Lung (tissue), 12 donors: ENCODE results near the gene PPP6C. TPM values are rescaled to one million over a fixed set of nuclear protein-coding genes. Genes with fewer than 3 reads are reported as not detected.

Experiments
- ATAC-seq: fragments of 200-7000 bp; cut with Tn5 transposase; one replicate; pipeline ENCODE4 v1.9.1; 2020; ENCODE audit warnings: moderate number of reproducible peaks; ENCODE audit not compliant: insufficient read depth, low FRiP score
- DNase-seq, 3 donors: peaks; one replicate each; pipeline ENCODE4 v3.0.0-alpha.2; 2013 to 2017
- H3K27ac ChIP-seq, 2 donors: one replicate each; pipeline ENCODE4 v1.5.1; 2013; ENCODE audit warnings: mild to moderate bottlenecking in 2 of 2, moderate library complexity in 2 of 2, control low read depth in 1 of 2, inconsistent platforms in 1 of 2, low read depth in 1 of 2, low read length in 1 of 2
- H3K27me3 ChIP-seq, 3 donors: one replicate each; pipeline ENCODE4 v1.5.1; 2013; ENCODE audit warnings: low read length in 2 of 3; ENCODE audit not compliant: control insufficient read depth in 3 of 3, insufficient read depth in 3 of 3
- H3K36me3 ChIP-seq, 4 donors: one replicate each; pipeline ENCODE4 v1.5.1; 2013; ENCODE audit warnings: low read length in 4 of 4, mild to moderate bottlenecking in 1 of 4, moderate library complexity in 1 of 4; ENCODE audit not compliant: control insufficient read depth in 4 of 4, insufficient read depth in 4 of 4
- H3K4me1 ChIP-seq, 5 donors: one replicate each; pipeline ENCODE4 v1.5.1; 2013; ENCODE audit warnings: low read length in 5 of 5, mild to moderate bottlenecking in 2 of 5, moderate library complexity in 1 of 5; ENCODE audit not compliant: control insufficient read depth in 5 of 5, insufficient read depth in 5 of 5
- H3K4me3 ChIP-seq: one replicate; pipeline ENCODE4 v1.5.1; 2013; ENCODE audit warnings: mild to moderate bottlenecking, control low read depth, moderate library complexity
- H3K9ac ChIP-seq, 2 donors: one replicate each; pipeline ENCODE4 v1.5.1; 2013; ENCODE audit warnings: low read length in 2 of 2, control low read depth in 1 of 2; ENCODE audit not compliant: insufficient read depth in 1 of 2
- H3K9me3 ChIP-seq, 4 donors: one replicate each; pipeline ENCODE4 v1.5.1; 2013; ENCODE audit warnings: low read length in 3 of 4, mild to moderate bottlenecking in 1 of 4, moderate library complexity in 1 of 4; ENCODE audit not compliant: control insufficient read depth in 4 of 4, insufficient read depth in 3 of 4
- WGBS, 2 donors: extraction: QIAGEN DNeasy Blood & Tissue Kit; methylation state at CpG; one replicate each; pipeline ENCODE4 v1.1.7; 2013; 5-methylcytosine and 5-hydroxymethylcytosine counted together
- polyA plus RNA-seq, 2 donors: library from polyadenylated mRNA; stranded (reverse); fragments of 200-250 nt; gene quantifications; one replicate each; pipeline ENCODE4 v1.2.1, GENCODE V29; 2013
- total RNA-seq, 2 donors: library from RNA; depleted of rRNA in 1 of 2; stranded (reverse); fragments of >200 nt in 1 of 2; gene quantifications; one replicate each; pipeline ENCODE4 v1.2.1, GENCODE V29; 2014 to 2021
- TF ChIP-seq, protein P1 (sequence below): IDR thresholded peaks from 2 replicates; pipeline ENCODE4 v1.5.1; 2012; ENCODE audit warnings: mild to moderate bottlenecking; ENCODE audit errors: control extremely low read depth, extremely low read depth
- donor health status: control.
- donor health status: control.
- donor health status: Bipolar disorder and iron deficiency.
- donor health status: healthy.
- donor health status: DM: yes; HTN: yes; CAD: no.

PPP6C gene
- total and polyA plus RNA-seq, 4 donors, result 20.8 to 37.0 (median 25.4) TPM

DNA sequence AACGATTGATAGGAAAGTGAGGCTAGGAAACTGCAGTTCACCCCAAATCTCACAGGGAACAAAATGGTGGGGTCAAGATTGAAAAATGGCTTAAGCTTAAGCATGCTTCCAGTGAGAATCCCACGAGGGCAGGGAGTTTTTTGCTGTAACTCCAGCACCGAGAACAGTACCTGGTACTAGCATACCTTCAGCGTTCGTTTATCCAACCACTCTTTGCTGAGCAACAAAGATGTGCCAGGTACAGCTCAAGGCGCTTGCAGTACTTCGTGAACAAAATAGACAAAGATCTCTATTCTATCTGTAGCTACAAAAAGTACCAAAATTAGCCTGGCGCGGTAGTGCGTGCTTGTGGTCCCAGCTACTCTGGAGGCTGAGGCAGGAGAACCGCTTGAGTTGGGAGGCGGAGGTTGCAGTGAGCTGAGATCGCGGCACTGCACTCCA is 778 bp upstream of the PPP6C start:
- peak overlapping the region; percentile 94 to 95 for H3K27ac ChIP-seq
- H3K4me1 ChIP-seq, result peaks cover 0 to 13% (median 8%) of the 10 kb centered on the region in 5 donors
- H3K9ac ChIP-seq, result peak overlapping the region; percentile 80 to 83
- ATAC-seq, result no peak
- no peaks in the 10 kb centered on the region for H3K27me3 ChIP-seq
- TF ChIP-seq, protein P1, sequence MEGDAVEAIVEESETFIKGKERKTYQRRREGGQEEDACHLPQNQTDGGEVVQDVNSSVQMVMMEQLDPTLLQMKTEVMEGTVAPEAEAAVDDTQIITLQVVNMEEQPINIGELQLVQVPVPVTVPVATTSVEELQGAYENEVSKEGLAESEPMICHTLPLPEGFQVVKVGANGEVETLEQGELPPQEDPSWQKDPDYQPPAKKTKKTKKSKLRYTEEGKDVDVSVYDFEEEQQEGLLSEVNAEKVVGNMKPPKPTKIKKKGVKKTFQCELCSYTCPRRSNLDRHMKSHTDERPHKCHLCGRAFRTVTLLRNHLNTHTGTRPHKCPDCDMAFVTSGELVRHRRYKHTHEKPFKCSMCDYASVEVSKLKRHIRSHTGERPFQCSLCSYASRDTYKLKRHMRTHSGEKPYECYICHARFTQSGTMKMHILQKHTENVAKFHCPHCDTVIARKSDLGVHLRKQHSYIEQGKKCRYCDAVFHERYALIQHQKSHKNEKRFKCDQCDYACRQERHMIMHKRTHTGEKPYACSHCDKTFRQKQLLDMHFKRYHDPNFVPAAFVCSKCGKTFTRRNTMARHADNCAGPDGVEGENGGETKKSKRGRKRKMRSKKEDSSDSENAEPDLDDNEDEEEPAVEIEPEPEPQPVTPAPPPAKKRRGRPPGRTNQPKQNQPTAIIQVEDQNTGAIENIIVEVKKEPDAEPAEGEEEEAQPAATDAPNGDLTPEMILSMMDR, result no peak
- peak overlapping the region; percentile 95 for H3K4me3 ChIP-seq
- 53 to 69% methylated on average over 14 of the region's 14 CpGs for WGBS, 2 donors
- H3K36me3 ChIP-seq, result peaks cover 0 to 4% (median under 1%) of the 10 kb centered on the region in 4 donors
- DNase-seq, result peak in 1 of 3 donors; percentile 31
- H3K9me3 ChIP-seq, result no peaks in the 10 kb centered on the region

DNA sequence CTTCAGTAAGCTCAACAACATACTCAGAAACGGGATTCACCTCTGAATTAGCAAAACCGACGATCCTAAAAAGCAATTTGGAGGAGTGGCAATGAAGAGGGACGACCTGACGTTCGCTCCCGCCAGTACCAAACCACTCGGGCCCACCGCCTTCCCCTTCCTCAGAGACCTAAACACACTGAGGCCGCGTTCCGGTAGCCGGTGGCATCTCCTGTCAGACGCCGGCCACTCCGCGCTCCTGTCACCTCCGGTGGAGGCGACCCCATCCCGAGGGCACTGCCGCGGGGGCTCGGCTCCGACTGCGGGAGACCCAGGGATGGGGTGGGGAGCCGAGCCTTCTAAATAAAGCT is 617 bp downstream of the PPP6C start:
- H3K4me1 ChIP-seq, result peaks cover 0 to 13% (median 8%) of the 10 kb centered on the region in 5 donors
- TF ChIP-seq, protein P1, result no peak
- peak in 1 of 3 donors; percentile 30 for DNase-seq
- no peaks in the 10 kb centered on the region for H3K9me3 ChIP-seq
- H3K27ac ChIP-seq, result peak overlapping the region; percentile 94 to 95
- H3K9ac ChIP-seq, result peak overlapping the region; percentile 78 to 96
- H3K27me3 ChIP-seq, result no peaks in the 10 kb centered on the region
- no peak for ATAC-seq
- peak overlapping the region; percentile 95 for H3K4me3 ChIP-seq
- H3K36me3 ChIP-seq, result peaks cover 0 to 4% (median 1%) of the 10 kb centered on the region in 4 donors
- 0% methylated on average over 26 of the region's 26 CpGs for WGBS, 2 donors

DNA sequence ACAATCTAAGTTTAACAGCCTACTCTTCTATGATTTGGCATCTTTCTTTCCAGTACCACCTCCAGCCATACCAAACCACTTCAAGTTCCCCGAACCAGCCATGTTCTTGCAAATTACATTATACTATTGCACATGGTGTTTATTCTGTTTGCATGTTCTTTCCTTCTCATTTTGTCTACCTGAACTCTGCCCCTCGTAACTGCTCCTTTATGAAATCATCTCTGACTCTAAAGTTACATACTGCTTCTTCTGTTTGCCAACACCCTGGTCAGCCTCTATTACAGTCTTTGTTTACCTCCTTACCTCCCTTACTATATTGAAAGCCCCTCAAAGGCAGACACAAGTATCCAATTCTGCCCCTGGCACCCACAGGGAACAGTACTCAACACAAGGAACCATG is 6.0 kb downstream of the PPP6C start:
- peaks cover 3 to 17% (median 7%) of the 10 kb centered on the region in 5 donors for H3K4me1 ChIP-seq
- no peak for ATAC-seq
- WGBS, 2 donors, result 50 to 59% methylated on average over 2 of the region's 2 CpGs

More for the DNA sequence above, 6.0 kb downstream of the PPP6C start:
- H3K27me3 ChIP-seq, result no peaks in the 10 kb centered on the region
- TF ChIP-seq, protein P1, result no peak
- no peak overlapping the region for H3K9ac ChIP-seq
- no peaks in the 10 kb centered on the region for H3K9me3 ChIP-seq
- H3K4me3 ChIP-seq, result no peak overlapping the region
- peak overlapping the region in 1 of 2 donors; percentile 15 for H3K27ac ChIP-seq
- H3K36me3 ChIP-seq, result peaks cover 0 to 3% (median 0%) of the 10 kb centered on the region in 4 donors
- DNase-seq, result no peak
